H1 (cell line): Measurements from ENCODE around the gene NOL9. TPM values are rescaled to one million over a fixed set of nuclear protein-coding genes. Genes with fewer than 3 reads are reported as not detected.

ENCODE experiments used
- ASH2L ChIP-seq: fragments of 200-600, 300-600 bp; sonication (generic); IDR thresholded peaks from one replicate; pipeline ENCODE4 v1.7.1; 2017; ENCODE audit warnings: low read length
- BACH1 ChIP-seq: IDR thresholded peaks from 2 replicates; pipeline ENCODE4 v1.6.1; 2012; ENCODE audit warnings: low read length, improper control_type of control experiment
- BCL11A ChIP-seq, 2 experiments: IDR thresholded peaks; one replicate each; pipeline ENCODE4 v1.6.1; 2011; ENCODE audit warnings: low read depth in 2 of 2, low read length in 2 of 2, mild to moderate bottlenecking in 2 of 2
- BRCA1 ChIP-seq: IDR thresholded peaks from 2 replicates; pipeline ENCODE4 v1.6.1; 2012; ENCODE audit warnings: low read depth, low read length, improper control_type of control experiment
- CBX5 ChIP-seq: fragments of 300-800, 300-1000 bp; sonication (generic); IDR thresholded peaks from 2 replicates; pipeline ENCODE4 v1.7.1; 2016; ENCODE audit warnings: antibody characterized with exemption, low read length, low read depth
- CBX8 ChIP-seq: fragments of 300-800, 300-1000 bp; sonication (generic); IDR thresholded peaks from 2 replicates; pipeline ENCODE4 v1.7.1; 2016; ENCODE audit warnings: low read depth, low read length, borderline replicate concordance
- CHD2 ChIP-seq: IDR thresholded peaks from 2 replicates; pipeline ENCODE4 v1.6.1; 2012; ENCODE audit warnings: low read length, improper control_type of control experiment
- EZH2 ChIP-seq: fragments of 200-600 bp; sonication (generic); IDR thresholded peaks from 2 replicates; pipeline ENCODE4 v1.7.1; 2012; ENCODE audit warnings: low read depth, mild to moderate bottlenecking, moderate library complexity, low read length, inconsistent platforms; ENCODE audit not compliant: severe bottlenecking
- HDAC6 ChIP-seq: IDR thresholded peaks from one replicate; pipeline ENCODE4 v1.7.1; 2012; ENCODE audit warnings: low read depth, mild to moderate bottlenecking, inconsistent platforms, low read length, moderate library complexity
- JUND ChIP-seq: IDR thresholded peaks from 2 replicates; pipeline ENCODE4 v1.6.1; 2011; ENCODE audit warnings: mild to moderate bottlenecking, improper control_type of control experiment, low read length
- KDM4A ChIP-seq: IDR thresholded peaks from one replicate; pipeline ENCODE4 v1.7.1; 2012; ENCODE audit warnings: low read depth, mild to moderate bottlenecking, moderate library complexity, low read length, inconsistent platforms; ENCODE audit not compliant: severe bottlenecking
- KDM5A ChIP-seq: fragments of 200-600 bp; IDR thresholded peaks from 2 replicates; pipeline ENCODE4 v1.7.1; 2012; ENCODE audit warnings: mild to moderate bottlenecking, low read length, inconsistent platforms, mixed read lengths
- PHF8 ChIP-seq: fragments of 200-600 bp; sonication (generic); conservative IDR thresholded peaks from 2 replicates; pipeline ENCODE4 v1.7.1; 2012; ENCODE audit warnings: low read depth, mild to moderate bottlenecking, inconsistent platforms, low read length, moderate library complexity
- POLR2A ChIP-seq, 2 experiments: IDR thresholded peaks; 1 replicate in 1 of 2; 2 replicates in 1 of 2; pipeline ENCODE4 v1.6.1; 2011; ENCODE audit warnings: low read depth in 2 of 2, low read length in 2 of 2, mild to moderate bottlenecking in 2 of 2; ENCODE audit errors: control extremely low read depth in 1 of 2
- RNF2 ChIP-seq: fragments of 200-900, 300-1000 bp; sonication (generic); IDR thresholded peaks from 2 replicates; pipeline ENCODE4 v1.7.1; 2016; ENCODE audit warnings: borderline replicate concordance, low read depth, mild to moderate bottlenecking, antibody characterized with exemption, low read length; ENCODE audit not compliant: poor library complexity, severe bottlenecking; ENCODE audit errors: missing control alignments
- SP2 ChIP-seq: IDR thresholded peaks from 2 replicates; pipeline ENCODE4 v1.6.1; 2012; ENCODE audit warnings: mild to moderate bottlenecking, low read length, inconsistent platforms
- SUZ12 ChIP-seq: fragments of 200-600 bp; sonication (generic); IDR thresholded peaks from 2 replicates; pipeline ENCODE4 v1.6.1; 2012; ENCODE audit warnings: mild to moderate bottlenecking, inconsistent platforms, low read length, moderate library complexity, mixed read lengths
- TAF1 ChIP-seq: IDR thresholded peaks from 2 replicates; pipeline ENCODE4 v1.6.1; 2011; ENCODE audit warnings: mild to moderate bottlenecking, low read depth, low read length
- TAF7 ChIP-seq: optimal IDR thresholded peaks from 2 replicates; pipeline ENCODE3; 2011; ENCODE audit warnings: low read depth, mild to moderate bottlenecking, inconsistent platforms, low read length, moderate library complexity, borderline replicate concordance
- TCF12 ChIP-seq: IDR thresholded peaks from 2 replicates; pipeline ENCODE4 v1.6.1; 2011; ENCODE audit warnings: low read depth, mild to moderate bottlenecking, low read length
- YY1 ChIP-seq: IDR thresholded peaks from 2 replicates; pipeline ENCODE4 v1.6.1; 2011; ENCODE audit warnings: low read depth, mild to moderate bottlenecking, low read length
- polyA plus RNA-seq, 7 experiments: library from polyadenylated mRNA; depleted of rRNA in 3 of 7; stranded (reverse) in 5 of 7; unstranded in 2 of 7; fragments of >200 nt in 5 of 7; fragments of 200-250 nt in 2 of 7; gene quantifications; 1 replicate in 5 of 7; 2 replicates in 1 of 7; 4 replicates in 1 of 7; pipeline versions ENCODE4 v1.2.1 to v1.2.3, GENCODE V29; 2011 to 2013; ENCODE audit warnings: missing spikeins in 2 of 7, mixed read lengths in 2 of 7
- total RNA-seq: library from RNA; stranded (reverse); fragmentation: NEBNext Ultra II Directional; extraction: Animal tissue kit (Norgen Biotek cat#: 25700); gene quantifications from 2 replicates; pipeline ENCODE4 v1.2.1, GENCODE V29; 2021
- TF ChIP-seq, protein P1 (sequence below): IDR thresholded peaks from 2 replicates; pipeline ENCODE4 v1.6.1; 2011; ENCODE audit warnings: low read depth, mild to moderate bottlenecking, low read length; ENCODE audit not compliant: insufficient read depth
- TF ChIP-seq, protein P2 (sequence below): IDR thresholded peaks from 2 replicates; pipeline ENCODE4 v1.6.1; 2011; ENCODE audit warnings: low read length, improper control_type of control experiment

Gene NOL9
- total and polyA plus RNA-seq, 2 of the 8 experiments (the other 6 are each of a cell fraction or from before 2014, with no cell fraction given) = 17.1 to 38.1 TPM

DNA sequence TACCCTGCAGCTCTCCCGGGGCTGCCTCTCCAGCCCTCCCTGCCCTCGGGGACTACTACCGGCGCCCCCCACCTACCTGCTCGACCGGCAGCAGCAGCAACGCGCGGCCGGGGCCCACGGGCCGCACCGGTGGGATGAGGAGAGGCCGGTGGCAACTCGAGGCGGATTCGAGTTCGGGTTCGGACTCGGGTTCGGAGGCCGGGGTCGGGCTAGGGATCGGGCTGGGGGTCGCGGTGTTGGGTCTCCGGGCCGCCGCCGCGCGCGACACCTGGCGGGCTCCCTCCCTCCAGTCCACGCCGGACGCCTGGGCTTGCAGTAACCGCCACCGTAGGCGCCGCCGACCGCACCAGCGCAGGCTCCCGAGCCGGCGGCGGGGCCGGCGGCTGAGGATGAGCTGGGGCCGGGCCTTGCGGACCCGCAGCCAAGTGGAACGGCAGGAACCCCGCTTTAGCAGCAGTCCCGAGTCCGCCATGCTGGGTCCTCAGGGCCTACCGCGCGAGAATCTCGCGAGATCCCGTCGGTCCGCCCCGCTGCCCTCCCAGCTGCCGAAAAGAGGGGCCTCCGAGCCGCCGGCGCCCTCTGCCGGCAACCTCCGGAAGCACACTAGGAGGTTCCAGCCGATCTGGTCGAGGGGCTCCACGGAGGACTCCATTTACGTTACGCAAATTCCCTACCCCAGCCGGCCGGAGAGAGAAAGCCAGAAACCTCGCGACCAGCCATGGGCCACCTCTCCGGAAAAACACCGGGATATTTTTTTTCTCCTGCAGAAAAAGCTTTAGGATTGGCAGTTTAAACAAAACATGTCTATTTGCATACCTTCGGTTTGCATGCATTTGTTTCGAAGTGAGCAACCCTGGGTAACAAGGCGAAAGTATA is at the start of gene NOL9 (continued):
- TF ChIP-seq CBX5 (no peak), BRCA1 (peak; percentile 97), RNF2 (no peak), BACH1 (peak; percentile 63; the same call in 1 of the 2 replicates), TCF12 (0 out of 2 replicates have a peak, but pooled peaks have one; percentile 59), CBX8 (no peak), PHF8 (peak; percentile 94), KDM4A (peak; percentile 96), EZH2 (no peak), YY1 (peak; percentile 95), SUZ12 (no peak), SP2 (peak; percentile 25; the same call in 1 of the 2 replicates), POLR2A (IDR thresholded peaks at IDR 0.05; ENCODE audit: control extremely low read depth in 1 of 2, low read depth in 2 of 2, low read length in 2 of 2) (peak; percentile 54 to 87), HDAC6 (no peak), ASH2L (peak; percentile 76), JUND (peak; percentile 46; the same call in 1 of the 2 replicates), KDM5A (peak; percentile 88), TAF7 (peak; percentile 78), BCL11A (IDR thresholded peaks at IDR 0.05; ENCODE audit: low read depth in 2 of 2, low read length in 2 of 2) (no peak), CHD2 (peak; percentile 100), TAF1 (peak; percentile 94)
- TF ChIP-seq, protein P1, sequence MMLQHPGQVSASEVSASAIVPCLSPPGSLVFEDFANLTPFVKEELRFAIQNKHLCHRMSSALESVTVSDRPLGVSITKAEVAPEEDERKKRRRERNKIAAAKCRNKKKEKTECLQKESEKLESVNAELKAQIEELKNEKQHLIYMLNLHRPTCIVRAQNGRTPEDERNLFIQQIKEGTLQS = no peak
- TF ChIP-seq, protein P2, sequence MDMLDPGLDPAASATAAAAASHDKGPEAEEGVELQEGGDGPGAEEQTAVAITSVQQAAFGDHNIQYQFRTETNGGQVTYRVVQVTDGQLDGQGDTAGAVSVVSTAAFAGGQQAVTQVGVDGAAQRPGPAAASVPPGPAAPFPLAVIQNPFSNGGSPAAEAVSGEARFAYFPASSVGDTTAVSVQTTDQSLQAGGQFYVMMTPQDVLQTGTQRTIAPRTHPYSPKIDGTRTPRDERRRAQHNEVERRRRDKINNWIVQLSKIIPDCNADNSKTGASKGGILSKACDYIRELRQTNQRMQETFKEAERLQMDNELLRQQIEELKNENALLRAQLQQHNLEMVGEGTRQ = no peak
